NCI-H1048 (cell line): ENCODE data around the gene TTLL9.
"Not testable (repeated sequence)": the region's sequence is repeated elsewhere in the genome, so short reads cannot be mapped to it uniquely, and the experiment has no call there.

Experiments
- DNase-seq: peaks from one replicate; lab custom pipeline; 2025; lab: John Stamatoyannopoulos, UW

Gene TTLL9

GRCh38 chr20:31869942-31870725 lies at the start of gene TTLL9, which contains the start of gene DUSP15:
TTLL9 (plus strand) TSS chr20:31870634; CDS start chr20:31871127, 493 bp downstream.
DUSP15 (minus strand) TSS chr20:31870527; CDS start chr20:31870337, 190 bp downstream.
- no peak for DNase-seq

DNA sequence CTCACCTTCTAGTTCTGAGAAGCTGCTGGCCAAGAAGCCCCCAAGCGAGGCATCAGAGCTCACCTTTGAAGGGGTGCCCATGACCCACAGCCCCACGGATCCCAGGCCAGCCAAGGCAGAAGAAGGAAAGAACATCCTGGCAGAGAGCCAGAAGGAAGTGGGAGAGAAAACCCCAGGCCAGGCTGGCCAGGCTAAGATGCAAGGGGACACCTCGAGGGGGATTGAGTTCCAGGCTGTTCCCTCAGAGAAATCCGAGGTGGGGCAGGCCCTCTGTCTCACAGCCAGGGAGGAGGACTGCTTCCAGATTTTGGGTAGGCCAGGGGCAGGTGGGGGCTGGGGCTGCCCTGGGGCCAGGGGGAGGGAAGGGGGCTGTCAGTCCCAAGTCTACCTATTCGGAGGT lies 49.0 kb upstream of the TTLL9 start:
- no peak for DNase-seq

DNA sequence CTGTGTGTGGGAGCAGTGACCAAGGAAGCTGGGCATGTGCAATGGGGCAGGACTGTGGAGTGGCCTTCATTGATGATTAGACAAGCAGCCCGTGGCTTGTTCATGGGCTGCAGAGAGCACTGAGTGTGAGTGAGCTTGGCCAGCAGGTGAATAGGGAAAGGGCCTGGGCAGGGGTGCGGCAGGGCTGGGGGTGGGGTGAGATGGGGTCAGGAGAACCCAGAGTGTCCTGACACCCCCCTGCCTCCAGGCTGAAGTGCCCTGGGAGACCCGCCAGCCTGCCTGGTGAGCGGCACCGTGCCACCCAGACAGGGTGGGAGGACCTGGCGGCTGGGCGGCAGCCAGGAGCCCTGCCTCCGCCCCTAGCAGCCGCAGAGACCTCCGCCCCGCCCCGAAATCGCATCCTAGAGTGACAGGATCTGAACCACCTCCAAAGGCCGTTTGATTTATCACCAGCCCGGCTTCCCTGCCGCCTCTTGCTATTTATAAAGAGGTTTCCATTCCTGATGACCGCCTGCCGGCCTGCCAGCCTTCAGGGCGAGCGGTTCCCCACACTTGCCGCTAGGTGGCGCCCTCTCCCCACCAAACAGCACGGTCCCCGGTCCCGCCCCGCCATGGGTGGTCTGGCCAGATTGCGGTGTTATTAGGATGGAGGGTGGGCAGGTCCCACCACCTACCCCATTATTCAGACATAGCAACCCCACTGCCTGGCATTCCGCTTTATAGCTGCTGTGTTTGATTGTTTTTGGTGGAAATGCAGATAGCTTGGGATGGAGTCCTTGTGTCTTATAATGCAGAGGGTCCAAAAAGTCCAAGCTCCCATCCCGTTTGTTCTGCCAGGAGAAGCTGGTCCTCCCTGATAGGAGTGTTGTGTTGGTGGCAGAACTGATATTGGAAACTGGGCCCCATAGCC lies 47.8 kb upstream of the TTLL9 start:
- DNase-seq: peak; percentile 66

GRCh38 chr20:31823360-31824124 lies 46.9 kb upstream of the TTLL9 start:
- no peak for DNase-seq

- DNase-seq: no peak
These were observed 46.3 kb upstream of the TTLL9 start for GRCh38 chr20:31824125-31824485.

GRCh38 chr20:31824554-31825313 lies 45.7 kb upstream of the TTLL9 start:
- DNase-seq: no peak

- DNase-seq: no peak
These were observed 44.4 kb upstream of the TTLL9 start for GRCh38 chr20:31826074-31826473.

GRCh38 chr20:31827059-31827458 lies 43.4 kb upstream of the TTLL9 start:
- DNase-seq: no peak

- DNase-seq: not testable (repeated sequence)
These were observed 42.4 kb upstream of the TTLL9 start for GRCh38 chr20:31828016-31828415.

DNA sequence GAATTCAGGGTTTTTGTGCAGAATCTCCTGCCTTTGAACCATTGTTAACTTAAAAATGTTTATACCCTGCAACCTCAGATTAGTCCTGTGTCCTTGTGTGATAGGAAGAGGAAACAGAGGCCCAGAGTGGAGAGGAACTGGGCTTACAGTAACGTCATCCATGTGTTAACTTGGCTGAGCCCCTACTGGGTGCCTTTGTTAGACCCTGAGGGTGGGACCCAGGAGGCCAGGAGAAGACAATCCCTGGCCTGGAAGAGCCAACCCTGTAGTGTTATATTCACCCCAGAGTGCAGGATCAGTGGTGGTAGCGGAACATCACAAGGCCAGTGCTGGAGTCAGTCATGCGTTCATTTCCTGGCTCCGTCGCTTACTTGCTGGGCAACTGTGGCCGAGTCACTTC lies 40.7 kb upstream of the TTLL9 start:
- DNase-seq: no peak

DNA sequence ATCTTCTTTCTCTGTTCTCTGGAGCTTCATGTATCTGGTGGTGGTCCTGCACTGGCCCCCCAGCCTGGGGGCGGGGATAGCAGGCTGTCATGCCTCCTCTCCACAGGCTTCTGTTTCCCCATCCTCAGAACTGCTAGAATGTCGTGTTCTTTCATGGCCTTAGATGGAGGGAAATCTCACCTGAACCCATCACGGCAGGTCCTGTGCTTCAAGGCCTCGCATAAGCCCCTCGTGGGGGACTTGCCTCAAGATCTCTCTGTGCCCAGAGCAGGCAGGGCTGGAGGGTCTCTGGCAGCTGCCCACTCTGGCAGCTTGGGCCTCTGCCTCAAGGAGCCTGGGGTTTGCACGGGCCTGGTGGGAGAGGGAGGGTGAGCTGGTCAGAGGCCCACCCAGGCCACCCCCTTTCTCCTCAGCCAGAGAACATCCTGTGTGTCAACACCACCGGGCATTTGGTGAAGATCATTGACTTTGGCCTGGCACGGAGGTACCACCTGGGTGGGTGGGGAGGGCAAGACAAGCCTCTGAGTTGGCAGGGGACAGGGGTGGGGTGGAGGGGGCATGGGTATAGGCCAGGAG lies 39.9 kb upstream of the TTLL9 start:
- DNase-seq: no peak

- no peak for DNase-seq
These were observed 39.2 kb upstream of the TTLL9 start for GRCh38 chr20:31831211-31831610.

DNA sequence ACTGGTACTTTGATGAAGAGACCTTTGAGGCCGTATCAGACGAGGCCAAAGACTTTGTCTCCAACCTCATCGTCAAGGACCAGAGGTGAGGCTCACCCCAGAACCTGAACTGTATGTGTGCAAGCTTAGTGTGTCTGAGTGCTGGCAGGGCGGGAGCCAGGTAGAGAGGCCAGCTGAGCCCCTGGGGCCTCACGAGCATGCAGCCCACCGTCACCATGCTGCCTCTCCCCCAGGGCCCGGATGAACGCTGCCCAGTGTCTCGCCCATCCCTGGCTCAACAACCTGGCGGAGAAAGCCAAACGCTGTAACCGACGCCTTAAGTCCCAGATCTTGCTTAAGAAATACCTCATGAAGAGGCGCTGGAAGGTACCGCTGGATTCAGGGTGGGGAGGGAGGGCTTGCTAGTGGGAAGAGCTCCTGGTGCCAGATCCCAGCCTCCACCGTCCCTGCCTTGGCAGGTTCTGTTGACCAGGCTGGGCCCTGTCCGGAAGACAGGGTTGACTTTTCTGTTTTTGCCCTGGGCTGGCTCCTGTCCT lies 38.6 kb upstream of the TTLL9 start:
- no peak for DNase-seq

DNA sequence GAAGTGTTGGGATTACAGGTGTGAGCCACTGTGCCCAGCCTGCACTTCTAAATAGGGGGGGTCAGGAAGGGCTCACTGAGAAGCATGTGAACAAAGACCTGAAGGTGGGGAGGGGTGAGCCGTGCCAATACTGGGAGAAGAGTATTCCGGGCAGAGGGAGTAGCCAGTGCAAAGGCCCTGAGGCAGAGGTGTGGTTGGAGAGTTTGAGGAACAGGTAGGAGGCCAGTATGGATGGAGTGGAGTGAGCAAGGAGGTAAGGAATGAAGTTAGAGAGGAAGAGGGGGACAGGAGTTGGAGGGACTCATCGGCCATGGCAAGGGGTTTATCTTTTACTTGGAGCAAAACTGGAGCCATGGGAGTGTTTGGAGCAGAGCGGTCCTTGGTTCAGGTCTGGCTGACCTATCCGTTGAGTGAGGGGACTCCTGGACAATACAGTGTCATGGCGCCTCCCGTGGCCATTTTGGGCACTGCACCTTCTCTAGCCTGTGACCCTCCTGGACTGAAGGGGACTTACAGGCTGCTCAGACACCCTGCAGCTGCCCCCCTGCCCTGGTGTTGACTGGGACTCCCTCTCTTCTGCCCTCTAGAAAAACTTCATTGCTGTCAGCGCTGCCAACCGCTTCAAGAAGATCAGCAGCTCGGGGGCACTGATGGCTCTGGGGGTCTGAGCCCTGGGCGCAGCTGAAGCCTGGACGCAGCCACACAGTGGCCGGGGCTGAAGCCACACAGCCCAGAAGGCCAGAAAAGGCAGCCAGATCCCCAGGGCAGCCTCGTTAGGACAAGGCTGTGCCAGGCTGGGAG lies 37.1 kb upstream of the TTLL9 start:
- DNase-seq: no peak

DNA sequence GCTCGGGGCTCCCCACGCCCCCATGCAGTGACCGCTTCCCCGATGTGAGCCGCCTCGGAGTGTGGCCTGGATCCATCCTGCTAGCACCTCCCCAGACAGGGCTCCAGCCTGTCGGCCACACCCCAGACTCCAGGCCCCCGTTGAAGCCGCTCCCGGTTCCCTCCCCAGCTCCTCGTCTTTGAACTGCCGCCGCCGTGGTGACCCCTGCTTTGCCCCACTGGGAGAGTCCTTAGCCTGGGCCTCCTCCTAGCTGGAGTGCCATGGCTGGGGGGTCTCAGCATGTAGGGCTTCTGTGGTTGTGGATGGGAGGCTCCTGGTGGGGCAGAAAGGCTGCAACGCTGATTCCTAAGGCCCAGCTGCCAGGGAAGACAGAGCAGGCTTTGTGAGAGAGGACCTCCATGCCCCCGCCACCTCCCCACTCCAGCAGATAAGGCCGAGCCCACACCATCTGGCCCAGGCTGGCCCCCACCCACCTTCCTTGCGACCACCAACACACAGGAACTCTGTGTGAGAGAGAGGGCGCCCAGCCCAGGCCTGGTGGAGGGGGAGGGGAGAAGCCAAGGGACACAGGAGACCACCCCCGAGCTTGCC lies 36.4 kb upstream of the TTLL9 start:
- no peak for DNase-seq

- no peak for DNase-seq
These were observed 34.9 kb upstream of the TTLL9 start for GRCh38 chr20:31835554-31835953.

- no peak for DNase-seq
These were observed 34.2 kb upstream of the TTLL9 start for GRCh38 chr20:31835977-31836852.

DNA sequence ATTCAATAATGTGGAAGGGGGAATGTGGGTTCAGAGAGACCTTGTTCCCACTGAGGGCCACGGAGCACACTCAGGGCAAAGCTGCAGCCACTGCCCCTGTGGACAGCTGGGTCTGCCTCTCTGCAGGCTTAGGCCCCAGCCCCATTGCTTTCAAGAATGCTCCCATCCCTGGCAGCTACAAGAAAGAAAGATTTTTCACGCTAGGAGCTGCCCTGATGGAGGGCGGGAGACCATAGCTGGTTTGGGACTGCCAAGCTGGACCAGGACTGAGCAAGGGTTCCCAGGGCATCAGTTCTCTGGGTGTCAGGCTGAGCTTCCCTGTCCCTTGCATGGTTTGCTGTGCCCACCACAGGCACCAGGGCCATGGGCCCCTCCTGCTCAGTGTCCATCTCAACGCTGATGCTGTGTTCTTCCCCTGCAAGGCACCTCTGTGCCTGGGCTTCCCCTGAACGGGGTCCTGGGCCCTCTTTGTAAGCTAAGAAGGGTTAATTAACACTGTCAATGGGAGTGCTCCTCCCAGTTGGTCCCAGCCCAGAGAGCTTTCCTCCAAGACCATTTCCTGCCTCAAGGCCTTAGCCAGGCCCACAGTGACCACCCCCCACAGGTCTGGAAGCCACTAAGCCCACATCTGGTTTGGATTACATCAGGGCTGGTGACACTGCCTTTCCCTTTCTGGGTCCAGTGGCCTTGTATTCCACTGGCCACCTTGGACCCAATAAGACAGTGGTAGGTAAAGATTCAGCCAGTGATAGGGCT lies 33.4 kb upstream of the TTLL9 start:
- no peak for DNase-seq
